GM23338 (cell line): ENCODE results near the gene GRK3. TPM values are rescaled to one million over a fixed set of nuclear protein-coding genes. Genes with fewer than 3 reads are reported as not detected.

Experiments used
- ATAC-seq: fragments of 200-7000 bp; cut with Tn5 transposase; 3 replicates; pipeline ENCODE4 v1.9.1; 2020
- DNase-seq: peaks from one replicate; pipeline ENCODE4 v3.0.0-alpha.2; 2015; ENCODE audit warnings: low spot score
- H2AFZ ChIP-seq: fragments of 200-600 bp; sonication (generic); 2 replicates; pipeline ENCODE4 v1.8.0; 2016; ENCODE audit warnings: antibody characterized with exemption, mild to moderate bottlenecking, moderate library complexity
- H3F3A ChIP-seq: fragments of 200-600 bp; sonication (generic); replicated peaks from 2 replicates; pipeline ENCODE4 v1.8.0; 2017; ENCODE audit warnings: antibody characterized with exemption, mixed run types, low read depth
- H3K27ac ChIP-seq: fragments of 200-600 bp; sonication (generic); 2 replicates; pipeline ENCODE4 v1.6.1; 2016; ENCODE audit warnings: low read depth
- H3K27me3 ChIP-seq: fragments of 200-600 bp; sonication (generic); 2 replicates; pipeline ENCODE4 v1.8.0; 2016; ENCODE audit warnings: mild to moderate bottlenecking, mixed run types, moderate library complexity; ENCODE audit not compliant: insufficient read depth
- H3K36me3 ChIP-seq: fragments of 200-600 bp; sonication (generic); 2 replicates; pipeline ENCODE4 v1.8.0; 2016; ENCODE audit warnings: mild to moderate bottlenecking; ENCODE audit not compliant: insufficient read depth
- H3K4me1 ChIP-seq: fragments of 200-600 bp; sonication (generic); 2 replicates; pipeline ENCODE4 v1.8.0; 2016; ENCODE audit warnings: mild to moderate bottlenecking, moderate library complexity; ENCODE audit not compliant: insufficient read depth
- H3K4me2 ChIP-seq: fragments of 200-600 bp; sonication (generic); 2 replicates; pipeline ENCODE4 v1.7.1; 2017; ENCODE audit warnings: mixed run types
- H3K4me3 ChIP-seq: fragments of 200-600 bp; sonication (generic); 2 replicates; pipeline ENCODE4 v1.6.1; 2016; ENCODE audit warnings: mixed run types
- H3K79me2 ChIP-seq: fragments of 200-600 bp; sonication (generic); replicated peaks from 2 replicates; pipeline ENCODE4 v1.8.0; 2017; ENCODE audit warnings: mild to moderate bottlenecking; ENCODE audit not compliant: insufficient read depth
- H3K9me2 ChIP-seq: fragments of 200-600 bp; sonication (generic); 2 replicates; pipeline ENCODE4 v1.8.0; 2017; ENCODE audit not compliant: insufficient read depth
- H4K20me1 ChIP-seq: fragments of 200-600 bp; sonication (generic); replicated peaks from 2 replicates; pipeline ENCODE4 v1.8.0; 2017; ENCODE audit warnings: mild to moderate bottlenecking; ENCODE audit not compliant: insufficient read depth
- H3K27ac Mint-ChIP-seq: 2 replicates; pipeline ENCODE4 v1.8.0; 2020; ENCODE audit warnings: inconsistent platforms, mild to moderate bottlenecking, moderate library complexity, mixed read lengths
- H3K27me3 Mint-ChIP-seq: 3 replicates; pipeline ENCODE4 v1.8.0; 2022; ENCODE audit warnings: low read depth, mild to moderate bottlenecking, moderate library complexity, mixed read lengths, inconsistent platforms; ENCODE audit not compliant: insufficient read depth, poor library complexity
- H3K36me3 Mint-ChIP-seq: 3 replicates; pipeline ENCODE4 v1.8.0; 2021; ENCODE audit warnings: low read depth, mild to moderate bottlenecking, inconsistent platforms, moderate library complexity, mixed read lengths
- H3K4me1 Mint-ChIP-seq: 3 replicates; pipeline ENCODE4 v1.8.0; 2020; ENCODE audit warnings: mild to moderate bottlenecking, inconsistent platforms, mixed read lengths
- H3K4me3 Mint-ChIP-seq: 3 replicates; pipeline ENCODE4 v1.8.0; 2021; ENCODE audit warnings: moderate library complexity, mild to moderate bottlenecking, inconsistent platforms, mixed read lengths
- H3K9me3 Mint-ChIP-seq: 3 replicates; pipeline ENCODE4 v1.8.0; 2020; ENCODE audit warnings: moderate library complexity, mild to moderate bottlenecking, inconsistent platforms, mixed read lengths
- CREB1 ChIP-seq: fragments of 250-450 bp; sonication (Bioruptor Pico); IDR thresholded peaks from 2 replicates; pipeline ENCODE4 v1.5.0; 2020; ENCODE audit warnings: low read depth, mild to moderate bottlenecking, moderate library complexity
- CTCF ChIP-seq, 2 experiments: fragments of 200-600 bp in 1 of 2; sonication (generic) in 1 of 2; conservative IDR thresholded peaks; 2 replicates each; pipeline versions ENCODE4 v1.5.1 to v1.6.1; 2016 to 2017; ENCODE audit warnings: antibody characterized with exemption in 2 of 2, low read depth in 2 of 2, mild to moderate bottlenecking in 2 of 2, moderate library complexity in 1 of 2
- ETS1 ChIP-seq: IDR thresholded peaks from 2 replicates; pipeline ENCODE4 v1.6.1; 2016; ENCODE audit warnings: antibody characterized with exemption
- EZH2phosphoT487 ChIP-seq: fragments of 200-600 bp; sonication (generic); IDR thresholded peaks from one replicate; pipeline ENCODE4 v1.8.1; 2018; ENCODE audit warnings: antibody characterized with exemption; ENCODE audit not compliant: unreplicated experiment
- POLR2AphosphoS5 ChIP-seq: IDR thresholded peaks from 2 replicates; pipeline ENCODE4 v1.6.1; 2016; ENCODE audit warnings: antibody characterized with exemption, low read depth
- STAT1 ChIP-seq: IDR thresholded peaks from one replicate; pipeline ENCODE4 v1.6.1; 2016; ENCODE audit warnings: antibody characterized with exemption; ENCODE audit not compliant: unreplicated experiment
- ZNF331 ChIP-seq: fragments of 250-450 bp; sonication (Bioruptor Pico); IDR thresholded peaks from 2 replicates; pipeline ENCODE4 v1.5.0; 2020; ENCODE audit warnings: low read depth, mild to moderate bottlenecking, moderate library complexity
- polyA plus RNA-seq: library from polyadenylated mRNA; unstranded; fragments of >200 nt; fragmentation: Nextera tagmentation; extraction: Ambion mirVana; gene quantifications from 2 replicates; pipeline ENCODE4 v1.2.1, GENCODE V29; 2016
- total RNA-seq: library from RNA; depleted of rRNA; stranded (reverse); fragments of >200 nt; shearing (Covaris generic); gene quantifications from 2 replicates; pipeline ENCODE4 v1.2.3, GENCODE V29; 2014
- TF ChIP-seq, protein P1 (sequence below): fragments of 250-450 bp; sonication (Bioruptor Pico); IDR thresholded peaks from 2 replicates; pipeline ENCODE4 v1.5.0; 2020; ENCODE audit warnings: mild to moderate bottlenecking, moderate library complexity

GRK3 gene
- total and polyA plus RNA-seq, 2 experiments from 2014 or later: 6.0 to 25.3 TPM

DNA sequence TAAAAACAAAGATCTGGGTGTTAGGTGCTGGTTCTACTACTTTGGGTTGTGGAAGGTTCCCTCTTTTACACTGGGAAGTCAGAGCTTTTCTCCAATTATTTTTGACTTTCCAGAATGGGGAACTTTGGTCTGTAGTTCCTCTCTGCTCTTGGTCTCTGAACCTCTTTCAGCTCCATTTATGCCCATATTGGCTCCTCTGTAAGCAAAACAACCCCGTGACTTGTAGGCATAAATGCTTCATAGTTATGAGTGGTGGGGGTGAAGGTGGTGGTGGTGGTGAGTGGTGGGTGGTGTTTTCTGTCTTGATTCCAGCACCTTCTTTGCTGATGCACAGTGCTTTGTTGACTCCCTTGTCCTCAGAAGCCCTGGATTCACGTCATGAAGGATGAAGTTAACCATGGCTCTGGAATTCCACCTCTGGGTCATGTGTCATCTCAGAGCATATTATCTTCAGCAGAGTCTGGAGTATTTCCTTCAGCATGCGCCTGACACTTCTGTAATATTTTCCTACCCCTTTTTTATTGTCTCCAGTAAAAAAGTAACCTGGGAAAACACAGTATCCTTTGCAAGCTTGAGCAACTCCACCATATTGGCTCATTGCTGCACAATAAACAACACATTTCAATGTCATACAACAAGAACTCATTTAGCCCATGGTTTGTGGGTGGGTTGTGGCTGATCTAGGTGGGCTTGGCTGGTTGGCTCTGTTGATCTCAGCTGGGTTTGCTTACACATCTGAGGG lies 24.1 kb upstream of the GRK3 start:
- H3K4me3 ChIP-seq: no peak overlapping the region
- ATAC-seq: no peak
- H2AFZ ChIP-seq: no peak overlapping the region
- H3K4me1 ChIP-seq: no peaks in the 10 kb centered on the region
- Mint-ChIP-seq H3K36me3 (no peaks in the 10 kb centered on the region), H3K4me1 (peaks cover 5% of the 10 kb centered on the region; the same call in 2 of the 3 replicates), H3K4me3 (no peak overlapping the region), H3K9me3 (no peaks in the 10 kb centered on the region), H3K27me3 (peaks cover 2% of the 10 kb centered on the region), H3K27ac (no peak overlapping the region)
- no peaks in the 10 kb centered on the region for H3K9me2 ChIP-seq
- H3K36me3 ChIP-seq: no peaks in the 10 kb centered on the region
- no peaks in the 10 kb centered on the region for H3F3A ChIP-seq
- H3K79me2 ChIP-seq: no peaks in the 10 kb centered on the region
- no peaks in the 10 kb centered on the region for H3K27me3 ChIP-seq
- H3K4me2 ChIP-seq: no peak overlapping the region
- no peak for DNase-seq
- TF ChIP-seq POLR2AphosphoS5 (no peak), EZH2phosphoT487 (no peak), ETS1 (no peak), CTCF (conservative IDR thresholded peaks at IDR 0.05; ENCODE audit: low read depth in 2 of 2) (no peak), STAT1 (no peak)
- no peak overlapping the region for H3K27ac ChIP-seq
- H4K20me1 ChIP-seq: no peaks in the 10 kb centered on the region

- Mint-ChIP-seq H3K36me3 (no peaks in the 10 kb centered on the region), H3K4me1 (peaks cover 12% of the 10 kb centered on the region; the same call in 2 of the 3 replicates), H3K27ac (no peak overlapping the region), H3K9me3 (no peaks in the 10 kb centered on the region), H3K27me3 (peaks cover 2% of the 10 kb centered on the region), H3K4me3 (no peak overlapping the region)
- no peaks in the 10 kb centered on the region for H4K20me1 ChIP-seq
- ATAC-seq (no peak), DNase-seq (no peak)
- H3F3A ChIP-seq: no peaks in the 10 kb centered on the region
- no peaks in the 10 kb centered on the region for H3K36me3 ChIP-seq
- no peak overlapping the region for H3K4me2 ChIP-seq
- H3K9me2 ChIP-seq: no peaks in the 10 kb centered on the region
- H3K79me2 ChIP-seq: no peaks in the 10 kb centered on the region
- no peaks in the 10 kb centered on the region for H3K27me3 ChIP-seq
- H3K4me3 ChIP-seq: no peak overlapping the region
- no peak overlapping the region for H2AFZ ChIP-seq
- H3K27ac ChIP-seq: no peak overlapping the region
- H3K4me1 ChIP-seq: no peaks in the 10 kb centered on the region
- TF ChIP-seq, protein P1, sequence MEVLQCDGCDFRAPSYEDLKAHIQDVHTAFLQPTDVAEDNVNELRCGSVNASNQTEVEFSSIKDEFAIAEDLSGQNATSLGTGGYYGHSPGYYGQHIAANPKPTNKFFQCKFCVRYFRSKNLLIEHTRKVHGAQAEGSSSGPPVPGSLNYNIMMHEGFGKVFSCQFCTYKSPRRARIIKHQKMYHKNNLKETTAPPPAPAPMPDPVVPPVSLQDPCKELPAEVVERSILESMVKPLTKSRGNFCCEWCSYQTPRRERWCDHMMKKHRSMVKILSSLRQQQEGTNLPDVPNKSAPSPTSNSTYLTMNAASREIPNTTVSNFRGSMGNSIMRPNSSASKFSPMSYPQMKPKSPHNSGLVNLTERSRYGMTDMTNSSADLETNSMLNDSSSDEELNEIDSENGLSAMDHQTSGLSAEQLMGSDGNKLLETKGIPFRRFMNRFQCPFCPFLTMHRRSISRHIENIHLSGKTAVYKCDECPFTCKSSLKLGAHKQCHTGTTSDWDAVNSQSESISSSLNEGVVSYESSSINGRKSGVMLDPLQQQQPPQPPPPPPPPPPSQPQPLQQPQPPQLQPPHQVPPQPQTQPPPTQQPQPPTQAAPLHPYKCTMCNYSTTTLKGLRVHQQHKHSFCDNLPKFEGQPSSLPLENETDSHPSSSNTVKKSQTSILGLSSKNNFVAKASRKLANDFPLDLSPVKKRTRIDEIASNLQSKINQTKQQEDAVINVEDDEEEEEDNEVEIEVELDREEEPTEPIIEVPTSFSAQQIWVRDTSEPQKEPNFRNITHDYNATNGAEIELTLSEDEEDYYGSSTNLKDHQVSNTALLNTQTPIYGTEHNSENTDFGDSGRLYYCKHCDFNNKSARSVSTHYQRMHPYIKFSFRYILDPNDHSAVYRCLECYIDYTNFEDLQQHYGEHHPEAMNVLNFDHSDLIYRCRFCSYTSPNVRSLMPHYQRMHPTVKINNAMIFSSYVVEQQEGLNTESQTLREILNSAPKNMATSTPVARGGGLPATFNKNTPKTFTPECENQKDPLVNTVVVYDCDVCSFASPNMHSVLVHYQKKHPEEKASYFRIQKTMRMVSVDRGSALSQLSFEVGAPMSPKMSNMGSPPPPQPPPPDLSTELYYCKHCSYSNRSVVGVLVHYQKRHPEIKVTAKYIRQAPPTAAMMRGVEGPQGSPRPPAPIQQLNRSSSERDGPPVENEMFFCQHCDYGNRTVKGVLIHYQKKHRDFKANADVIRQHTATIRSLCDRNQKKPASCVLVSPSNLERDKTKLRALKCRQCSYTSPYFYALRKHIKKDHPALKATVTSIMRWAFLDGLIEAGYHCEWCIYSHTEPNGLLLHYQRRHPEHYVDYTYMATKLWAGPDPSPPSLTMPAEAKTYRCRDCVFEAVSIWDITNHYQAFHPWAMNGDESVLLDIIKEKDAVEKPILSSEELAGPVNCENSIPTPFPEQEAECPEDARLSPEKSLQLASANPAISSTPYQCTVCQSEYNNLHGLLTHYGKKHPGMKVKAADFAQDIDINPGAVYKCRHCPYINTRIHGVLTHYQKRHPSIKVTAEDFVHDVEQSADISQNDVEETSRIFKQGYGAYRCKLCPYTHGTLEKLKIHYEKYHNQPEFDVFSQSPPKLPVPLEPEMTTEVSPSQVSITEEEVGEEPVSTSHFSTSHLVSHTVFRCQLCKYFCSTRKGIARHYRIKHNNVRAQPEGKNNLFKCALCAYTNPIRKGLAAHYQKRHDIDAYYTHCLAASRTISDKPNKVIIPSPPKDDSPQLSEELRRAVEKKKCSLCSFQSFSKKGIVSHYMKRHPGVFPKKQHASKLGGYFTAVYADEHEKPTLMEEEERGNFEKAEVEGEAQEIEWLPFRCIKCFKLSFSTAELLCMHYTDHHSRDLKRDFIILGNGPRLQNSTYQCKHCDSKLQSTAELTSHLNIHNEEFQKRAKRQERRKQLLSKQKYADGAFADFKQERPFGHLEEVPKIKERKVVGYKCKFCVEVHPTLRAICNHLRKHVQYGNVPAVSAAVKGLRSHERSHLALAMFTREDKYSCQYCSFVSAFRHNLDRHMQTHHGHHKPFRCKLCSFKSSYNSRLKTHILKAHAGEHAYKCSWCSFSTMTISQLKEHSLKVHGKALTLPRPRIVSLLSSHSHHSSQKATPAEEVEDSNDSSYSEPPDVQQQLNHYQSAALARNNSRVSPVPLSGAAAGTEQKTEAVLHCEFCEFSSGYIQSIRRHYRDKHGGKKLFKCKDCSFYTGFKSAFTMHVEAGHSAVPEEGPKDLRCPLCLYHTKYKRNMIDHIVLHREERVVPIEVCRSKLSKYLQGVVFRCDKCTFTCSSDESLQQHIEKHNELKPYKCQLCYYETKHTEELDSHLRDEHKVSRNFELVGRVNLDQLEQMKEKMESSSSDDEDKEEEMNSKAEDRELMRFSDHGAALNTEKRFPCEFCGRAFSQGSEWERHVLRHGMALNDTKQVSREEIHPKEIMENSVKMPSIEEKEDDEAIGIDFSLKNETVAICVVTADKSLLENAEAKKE (CRISPR knock-in tag): no peak
- TF ChIP-seq CTCF (conservative IDR thresholded peaks at IDR 0.05; ENCODE audit: low read depth in 2 of 2) (no peak), CREB1 (CRISPR knock-in tag) (no peak), EZH2phosphoT487 (no peak), ZNF331 (CRISPR knock-in tag) (no peak)
Measured at GRCh38 chr22:25540908-25541660, 23.4 kb upstream of the GRK3 start.
